Astrocyte (in vitro differentiated cells and primary cell): ENCODE measurements around the gene BPIFA3.

Experiments used
- CTCF ChIP-seq: IDR thresholded peaks from 2 replicates; pipeline ENCODE4 v1.5.1; 2011; ENCODE audit warnings: low read depth, mild to moderate bottlenecking, inconsistent platforms, low read length, moderate library complexity; ENCODE audit not compliant: insufficient read depth
- EZH2 ChIP-seq: IDR thresholded peaks from 2 replicates; pipeline ENCODE4 v1.6.1; 2012; ENCODE audit warnings: mild to moderate bottlenecking, low read length, inconsistent platforms; ENCODE audit not compliant: insufficient read depth

DNA sequence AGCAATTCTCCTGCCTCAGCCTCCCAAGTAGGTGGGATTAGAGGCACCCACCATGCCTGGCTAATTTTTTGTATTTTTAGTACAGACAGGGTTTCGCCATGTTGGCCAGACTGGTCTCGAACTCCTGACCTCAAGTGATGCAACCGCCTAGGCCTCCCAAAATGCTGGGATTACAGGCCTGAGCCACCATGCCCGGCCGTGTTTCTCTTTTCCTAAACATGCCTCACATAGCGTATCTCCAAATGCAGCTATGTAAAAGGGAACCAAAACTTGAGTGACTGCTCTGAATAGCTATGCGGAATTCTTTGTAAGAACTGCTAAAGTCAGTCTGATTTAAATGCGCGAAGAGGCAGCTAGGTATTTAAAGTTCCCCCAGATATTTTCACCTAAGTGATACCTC is 28.7 kb upstream of the BPIFA3 start:
- TF ChIP-seq EZH2: no peak
- TF ChIP-seq CTCF: no peak
